HG03520 (cell line): Measurements from ENCODE around the gene DYNC1I1.

Experiments used
- ATAC-seq: cut with Tn5 transposase; IDR thresholded peaks from one replicate; pipeline ENCODE4 v1.9.1; 2021; ENCODE audit warnings: mild to moderate bottlenecking, moderate library complexity; ENCODE audit not compliant: unreplicated experiment

The DYNC1I1 gene

GRCh38 chr7:95847061-95847460, 74.7 kb downstream of the DYNC1I1 start:
- ATAC-seq = no peak

- ATAC-seq = no peak
These were observed 87.1 kb downstream of the DYNC1I1 start for GRCh38 chr7:95859429-95859828.

- ATAC-seq = no peak
These were observed 88.7 kb downstream of the DYNC1I1 start for GRCh38 chr7:95861041-95861440.

- ATAC-seq = no peak
These were observed 91.3 kb downstream of the DYNC1I1 start for GRCh38 chr7:95863623-95864022.

- no peak for ATAC-seq
These were observed 93.5 kb downstream of the DYNC1I1 start for GRCh38 chr7:95865716-95866371.

GRCh38 chr7:95867309-95867708, 95.0 kb downstream of the DYNC1I1 start:
- peak; percentile 94 for ATAC-seq

GRCh38 chr7:95871075-95871848, 98.9 kb downstream of the DYNC1I1 start:
- ATAC-seq = peak; percentile 39

GRCh38 chr7:95871896-95872295, 99.5 kb downstream of the DYNC1I1 start:
- no peak for ATAC-seq

- ATAC-seq = no peak
These were observed 101.8 kb downstream of the DYNC1I1 start for GRCh38 chr7:95874129-95874528.

- ATAC-seq = no peak
These were observed 102.3 kb downstream of the DYNC1I1 start for GRCh38 chr7:95874541-95875265.

GRCh38 chr7:95875519-95875918, 103.2 kb downstream of the DYNC1I1 start:
- ATAC-seq = no peak

GRCh38 chr7:95878677-95879076, 106.3 kb downstream of the DYNC1I1 start:
- ATAC-seq = no peak

- no peak for ATAC-seq
These were observed 109.2 kb downstream of the DYNC1I1 start for GRCh38 chr7:95881597-95881996.

GRCh38 chr7:95883217-95883616, 110.9 kb downstream of the DYNC1I1 start:
- no peak for ATAC-seq

- no peak for ATAC-seq
These were observed 114.2 kb downstream of the DYNC1I1 start for GRCh38 chr7:95886501-95887090.

GRCh38 chr7:95893484-95893883, 121.1 kb downstream of the DYNC1I1 start:
- ATAC-seq = no peak

- no peak for ATAC-seq
These were observed 125.3 kb downstream of the DYNC1I1 start for GRCh38 chr7:95897557-95898251.

- ATAC-seq = no peak
These were observed 127.7 kb downstream of the DYNC1I1 start for GRCh38 chr7:95899919-95900513.

- ATAC-seq = no peak
These were observed 128.7 kb downstream of the DYNC1I1 start for GRCh38 chr7:95901006-95901405.

- no peak for ATAC-seq
These were observed 131.7 kb downstream of the DYNC1I1 start for GRCh38 chr7:95904099-95904498.
